ENCODE data around the gene DAZAP2.
"Not testable (repeated sequence)": the region's sequence is repeated elsewhere in the genome, so short reads cannot be mapped to it uniquely, and the experiment has no call there.

DAZAP2 gene

DNA sequence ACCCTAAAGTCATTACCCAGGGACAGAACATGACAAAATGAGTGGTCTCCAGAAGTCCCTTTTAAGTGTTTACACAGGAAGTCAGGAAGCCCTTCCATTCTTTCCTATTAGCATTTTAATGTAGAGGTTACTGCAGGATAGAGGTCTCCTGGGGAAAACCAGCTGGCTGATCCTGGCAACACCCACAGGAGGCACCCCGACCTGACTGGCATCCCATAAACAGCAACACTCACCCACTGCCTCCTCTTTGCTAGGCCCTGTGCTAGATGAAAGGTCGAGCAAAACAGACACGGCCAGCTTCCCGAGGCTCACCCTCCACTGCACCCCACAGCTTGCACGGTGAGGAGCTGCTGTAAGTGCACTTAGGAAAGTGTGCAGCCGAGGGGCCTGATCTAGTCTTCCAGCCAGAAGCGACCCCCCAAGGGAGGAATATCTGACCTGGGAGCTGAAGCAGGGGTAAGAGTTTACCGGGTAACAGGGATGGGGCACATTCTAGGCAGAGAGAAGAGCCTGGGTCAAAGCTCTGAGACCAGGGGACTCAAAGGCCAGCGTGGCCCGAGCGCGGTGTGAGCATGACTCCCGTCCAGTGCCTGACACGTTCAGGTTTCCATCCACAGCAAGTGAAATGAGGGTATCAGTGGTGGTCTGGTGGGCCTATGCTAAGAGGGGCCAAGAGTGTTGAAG lies 9.0 kb downstream of the DAZAP2 start:
- no peak for DNase-seq

DNA sequence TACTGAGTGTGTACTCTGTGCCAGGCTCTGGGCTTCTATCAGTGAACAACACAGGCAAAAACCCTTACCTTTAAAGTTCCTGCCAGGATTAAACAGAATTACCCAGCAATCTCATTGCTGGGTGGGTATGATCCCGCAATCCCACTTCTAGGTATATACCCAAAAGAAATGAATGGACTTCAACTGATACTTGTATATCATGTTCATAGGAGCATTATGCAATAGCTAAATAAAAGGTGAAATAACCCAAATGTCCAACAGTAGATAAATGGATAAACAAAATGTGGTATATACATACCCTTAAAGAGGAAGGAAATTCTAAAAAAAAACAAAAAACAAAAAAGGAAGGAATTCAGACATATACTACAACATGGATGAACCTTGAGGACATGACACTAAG lies 14.7 kb downstream of the DAZAP2 start:
- DNase-seq: no peak

DNA sequence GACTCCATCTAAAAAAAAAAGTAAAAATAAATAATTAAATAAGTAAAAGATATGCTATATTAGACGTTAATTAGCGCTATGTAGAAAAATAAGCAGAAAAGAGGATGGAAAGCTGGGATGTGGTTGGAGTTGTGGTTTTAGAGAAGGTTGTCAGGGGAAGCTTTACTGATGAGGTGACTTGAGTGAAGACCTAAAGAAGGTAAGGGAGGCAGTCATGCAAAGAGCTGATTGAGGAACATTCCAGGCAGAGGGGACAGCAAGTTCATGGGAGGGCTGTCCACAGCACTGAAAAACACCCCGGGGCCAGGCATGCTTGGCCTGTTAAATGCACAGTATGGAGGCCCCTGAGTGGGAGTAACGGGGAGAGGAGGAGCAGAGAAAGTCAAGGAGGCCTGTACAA lies 15.9 kb downstream of the DAZAP2 start:
- DNase-seq: no peak

DNA sequence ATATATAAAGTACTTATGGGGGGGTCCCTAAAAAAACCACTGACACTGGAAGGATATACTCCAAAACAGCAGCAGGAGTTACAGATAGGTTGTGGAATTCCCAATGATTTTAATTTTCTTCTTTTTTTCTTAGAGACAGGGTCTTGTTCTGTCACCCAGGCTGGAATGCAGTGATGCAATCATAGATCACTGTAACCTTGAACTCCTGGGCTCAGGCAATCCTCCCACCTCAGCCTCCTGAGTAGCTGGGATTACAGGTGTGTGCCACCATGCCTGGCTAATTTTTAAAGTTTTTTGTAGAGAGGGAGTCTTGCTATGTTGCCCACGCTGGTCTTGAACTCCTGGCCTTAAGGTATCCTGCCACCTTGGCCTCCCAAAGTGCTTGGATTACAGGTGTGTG lies 21.0 kb downstream of the DAZAP2 start:
- not testable (repeated sequence) for DNase-seq

DNA sequence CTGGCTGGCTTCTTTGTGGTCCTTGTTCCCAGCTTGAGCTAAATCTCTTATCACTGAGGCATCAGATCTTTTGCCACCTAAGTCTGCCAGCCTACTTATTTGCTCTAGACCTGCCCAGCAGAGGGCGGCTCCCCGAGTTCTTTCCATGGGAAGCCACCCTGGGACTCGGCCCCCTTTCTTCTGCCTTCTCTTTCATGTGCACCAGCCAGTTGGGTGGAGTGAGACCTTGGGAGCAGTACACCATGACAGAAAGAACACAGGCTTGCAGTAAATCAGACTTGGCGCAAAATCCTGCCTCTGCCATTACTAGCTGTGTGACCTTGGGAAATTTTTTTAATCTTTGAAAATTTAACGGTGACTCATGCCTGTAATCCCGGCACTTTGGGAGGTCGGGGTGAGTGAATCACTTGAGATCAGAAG lies 24.1 kb downstream of the DAZAP2 start:
- DNase-seq: no peak

DNA sequence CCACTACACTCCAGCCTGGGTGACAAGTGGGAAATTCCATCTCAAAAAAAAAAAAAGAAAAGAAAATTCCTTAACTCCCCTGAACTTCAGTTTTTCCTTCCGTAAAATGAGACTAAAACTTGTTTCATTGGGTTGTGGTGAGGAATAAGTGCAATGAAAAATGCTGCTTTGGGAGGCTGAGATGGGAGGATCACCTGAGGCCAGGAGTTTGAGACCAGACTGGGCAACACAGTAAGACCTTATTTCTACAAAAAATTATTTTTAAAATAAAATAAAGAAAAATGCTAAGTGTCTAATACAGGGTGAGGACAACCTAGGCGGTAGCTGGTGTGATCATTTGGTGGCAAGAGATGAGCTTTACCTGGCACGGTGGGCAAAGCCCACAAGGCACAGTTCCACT lies 24.7 kb downstream of the DAZAP2 start:
- DNase-seq: no peak

DNA sequence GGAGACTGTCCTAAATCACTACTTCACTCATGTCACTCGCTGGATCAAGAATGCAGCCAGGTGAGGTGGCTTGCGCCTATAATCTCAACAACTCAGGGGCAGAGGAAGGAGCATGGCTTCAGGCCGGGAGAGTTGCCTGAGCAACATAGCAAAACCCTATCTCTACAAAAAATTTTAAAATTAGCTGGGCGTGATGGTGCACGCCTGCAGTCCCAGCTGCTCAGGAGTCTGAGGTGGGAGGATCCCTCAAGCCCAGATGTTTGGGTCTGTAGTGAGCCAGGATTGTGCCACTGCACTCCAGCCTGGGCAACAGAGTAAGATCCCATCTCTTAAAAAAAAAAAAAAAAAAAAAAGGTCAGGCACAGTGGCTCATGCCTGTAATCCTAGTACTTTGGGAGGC lies 25.7 kb downstream of the DAZAP2 start:
- DNase-seq: no peak

DNA sequence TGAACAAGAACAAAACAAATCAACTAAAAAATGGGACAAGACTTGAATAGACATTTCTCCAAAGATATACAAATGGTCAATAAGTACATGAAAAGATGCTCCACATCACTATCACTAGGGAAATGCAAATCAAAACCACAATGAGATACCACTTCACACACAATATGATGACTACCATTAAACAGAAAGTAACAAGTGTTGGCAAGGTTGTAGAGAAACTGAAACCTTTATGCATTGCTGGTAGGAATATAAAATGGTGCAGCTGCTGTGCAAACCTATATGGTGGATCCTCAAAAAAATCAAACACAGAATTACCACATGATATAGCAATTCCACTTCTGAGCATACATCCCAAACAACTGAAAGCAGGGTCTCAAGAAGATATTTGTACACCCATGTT lies 26.4 kb downstream of the DAZAP2 start:
- DNase-seq: no peak

DNA sequence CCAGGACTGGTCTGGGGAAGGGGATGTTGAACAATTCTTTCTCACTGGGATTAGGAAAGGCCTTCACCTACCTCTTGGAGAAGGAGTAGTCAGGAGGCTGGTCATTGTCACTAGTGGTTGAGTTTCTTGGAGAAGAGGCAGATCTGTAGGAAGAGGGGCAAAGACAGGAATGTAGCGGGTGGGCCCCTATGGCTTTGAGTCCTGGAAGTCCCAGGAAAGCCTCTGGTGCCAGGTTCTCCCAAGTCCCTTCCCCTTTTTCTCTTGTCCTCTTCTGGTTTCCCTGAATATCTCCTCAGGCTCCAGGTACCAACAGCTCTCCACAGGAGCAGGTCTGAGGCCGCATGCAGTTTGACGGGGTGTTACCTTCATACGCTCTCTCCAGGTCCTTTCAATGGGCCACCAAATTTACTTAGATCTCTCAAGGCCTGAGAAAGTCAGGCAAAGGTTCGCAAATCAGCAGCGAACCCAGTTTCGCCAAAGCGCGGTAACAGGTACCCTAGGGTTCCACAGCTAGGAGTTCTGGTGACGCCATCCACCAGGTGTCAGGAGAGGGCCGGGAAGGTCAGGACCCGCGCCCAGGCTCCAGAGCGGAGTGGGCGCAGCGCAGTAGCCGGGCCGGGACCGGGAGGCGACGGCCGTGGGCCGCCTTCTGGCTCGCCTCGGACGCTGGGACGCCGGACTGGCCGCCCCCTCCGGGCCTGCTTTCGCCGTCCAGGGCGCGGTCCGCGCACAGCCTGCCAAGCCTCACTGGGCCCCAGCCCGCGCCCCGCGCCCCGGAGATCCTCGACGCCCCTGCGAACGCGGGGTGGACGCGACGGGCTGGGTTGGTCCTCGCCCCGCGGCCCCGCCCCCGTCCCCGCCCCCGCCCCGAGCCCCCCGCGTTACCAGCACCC lies 30.8 kb downstream of the DAZAP2 start:
- DNase-seq: no peak

DNA sequence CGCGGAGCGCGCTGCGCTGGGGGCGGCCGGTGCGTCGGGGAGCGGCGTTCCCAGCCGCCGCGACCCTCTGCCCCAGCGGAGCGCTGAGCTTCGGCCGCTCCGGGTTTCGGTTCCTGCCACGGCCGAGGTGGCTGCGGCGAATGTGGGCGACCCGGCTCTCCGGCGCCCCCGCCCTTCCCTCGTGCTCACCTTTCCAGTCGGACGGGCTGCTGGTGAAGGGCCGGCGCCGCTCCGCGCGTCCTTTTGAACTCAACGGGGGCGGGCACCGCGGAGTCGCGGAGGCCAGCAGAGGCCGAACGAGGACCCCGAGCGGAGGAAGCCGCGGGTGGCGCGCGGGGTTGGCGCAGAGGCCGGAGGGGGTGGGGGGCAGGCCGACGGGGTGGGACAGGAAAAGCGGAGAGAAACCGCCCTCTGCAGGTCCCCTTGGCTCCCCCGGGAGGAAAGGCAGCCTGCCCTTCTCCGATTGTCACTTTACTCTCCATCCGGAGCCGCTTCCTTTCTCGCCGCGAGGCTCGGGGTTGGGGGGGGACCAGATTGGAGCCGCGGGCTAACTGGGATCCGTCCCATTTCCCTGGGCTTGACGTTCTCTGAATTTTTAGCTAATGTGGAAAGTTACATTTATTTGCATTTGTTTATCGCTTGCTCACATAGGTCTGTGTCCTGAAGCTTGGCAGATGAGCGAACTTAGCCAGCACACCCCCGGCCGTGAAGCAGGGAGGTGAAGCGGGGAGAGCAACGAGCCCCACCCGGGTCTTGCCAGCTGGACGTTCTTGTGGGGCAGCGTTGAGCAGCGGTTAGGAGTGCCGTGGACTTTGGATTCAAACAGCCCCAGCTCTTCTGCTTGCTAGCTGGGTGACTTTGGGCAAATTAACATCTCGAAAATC lies 31.7 kb downstream of the DAZAP2 start, which contains the start of gene SMAGP:
SMAGP (minus strand) TSS at position 349 of the 884 bp plus-strand sequence. CDS start 1,137 bp downstream, outside the sequence.
- no peak for DNase-seq

DNA sequence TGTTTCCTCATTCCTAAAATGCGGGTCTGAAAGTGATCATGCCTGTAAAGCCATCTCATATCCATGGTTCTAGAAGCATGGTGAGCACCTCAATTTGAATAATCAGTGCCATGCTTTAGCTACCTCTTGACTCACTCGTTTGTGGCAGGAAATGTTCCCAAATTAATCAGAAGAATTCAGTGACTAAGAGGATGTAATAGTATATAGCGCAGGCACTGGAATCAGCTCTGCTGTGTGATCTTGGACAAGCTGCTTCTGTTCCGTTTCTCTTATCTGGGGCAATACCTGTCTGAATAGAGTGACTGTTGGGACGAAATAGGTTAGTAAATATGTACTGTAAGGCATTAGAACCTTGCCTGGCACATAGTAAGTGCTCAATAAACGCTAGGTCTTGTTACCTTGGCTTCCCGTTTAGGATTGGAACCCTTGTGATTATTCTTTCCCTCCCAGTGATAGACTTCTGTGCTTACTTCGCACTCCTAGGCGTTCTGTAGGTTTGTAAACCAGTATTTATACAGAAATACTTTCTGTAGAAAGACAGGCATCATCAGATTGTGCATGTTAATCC lies 32.4 kb downstream of the DAZAP2 start:
- DNase-seq: no peak

DNA sequence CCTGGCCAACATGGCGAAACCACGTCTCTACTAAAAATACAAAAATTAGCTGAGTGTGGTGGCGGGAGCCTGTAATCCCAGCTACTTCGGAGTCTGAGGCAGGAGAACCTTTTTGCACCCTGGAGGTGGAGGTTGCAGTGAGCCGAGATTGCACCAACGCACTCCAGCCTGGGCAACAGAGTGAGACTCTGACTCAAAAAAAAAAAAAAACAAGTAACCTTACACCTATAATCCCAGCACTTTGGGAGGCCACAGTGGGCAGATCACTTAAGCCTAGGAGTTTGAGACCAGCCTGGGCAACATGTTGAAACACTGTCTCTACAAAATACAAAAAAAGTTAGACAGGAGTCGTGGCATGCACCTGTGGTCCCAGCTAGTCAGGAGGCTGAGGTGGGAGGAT lies 34.2 kb downstream of the DAZAP2 start:
- DNase-seq: not testable (repeated sequence)

DNA sequence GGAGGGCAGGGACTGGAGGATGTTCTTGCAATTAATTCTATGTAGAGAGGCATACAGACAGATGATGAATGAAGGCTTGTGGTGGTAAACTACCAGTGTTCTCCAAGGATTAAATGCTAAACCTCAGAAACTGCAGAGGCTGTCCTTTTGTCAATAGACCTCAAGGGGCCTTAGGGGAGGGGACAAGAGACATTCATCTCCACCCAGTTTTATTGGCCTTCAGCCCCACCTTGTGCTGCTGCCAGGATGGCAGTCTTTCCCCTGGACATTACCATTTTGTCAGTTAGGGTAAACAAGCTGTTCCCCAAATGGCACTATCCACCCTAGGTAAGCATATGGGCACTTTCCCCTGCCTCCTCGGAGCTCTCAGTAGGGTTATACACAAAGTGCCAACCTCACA lies 36.5 kb downstream of the DAZAP2 start:
- DNase-seq: no peak

DNA sequence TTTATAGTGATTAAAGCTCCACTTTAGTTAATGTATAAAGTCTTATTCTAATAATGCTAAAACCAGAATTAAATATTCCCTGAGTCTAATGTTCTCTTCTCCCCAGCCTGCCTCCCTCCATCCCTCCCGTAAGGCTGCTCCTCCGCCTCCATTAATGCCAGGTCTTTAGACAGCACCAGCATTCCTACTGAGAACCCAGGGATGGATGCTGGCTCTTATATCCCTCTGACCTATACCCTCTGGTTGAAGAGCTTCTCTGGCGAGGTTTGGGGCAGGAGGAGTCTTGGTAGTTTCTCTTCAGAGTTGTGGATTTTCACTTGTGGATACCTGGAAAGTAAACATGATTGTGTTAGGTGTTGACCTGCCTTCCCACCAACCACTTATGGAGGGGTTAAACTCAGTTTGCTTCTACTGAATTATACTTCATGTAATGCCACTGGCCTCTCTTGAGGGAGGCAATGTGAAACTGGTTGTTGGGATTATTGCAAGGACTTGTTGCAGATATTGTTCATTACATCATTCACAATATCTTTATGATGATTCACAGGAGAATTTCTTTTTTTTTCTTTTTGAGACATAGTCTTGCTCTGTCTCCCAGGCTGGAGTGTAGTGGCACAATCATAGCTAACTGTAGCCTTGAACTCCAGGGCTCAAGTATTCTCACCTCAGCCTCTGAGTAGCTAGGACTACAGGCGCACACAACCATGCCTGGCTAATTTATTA lies 42.7 kb downstream of the DAZAP2 start:
- DNase-seq: no peak

DNA sequence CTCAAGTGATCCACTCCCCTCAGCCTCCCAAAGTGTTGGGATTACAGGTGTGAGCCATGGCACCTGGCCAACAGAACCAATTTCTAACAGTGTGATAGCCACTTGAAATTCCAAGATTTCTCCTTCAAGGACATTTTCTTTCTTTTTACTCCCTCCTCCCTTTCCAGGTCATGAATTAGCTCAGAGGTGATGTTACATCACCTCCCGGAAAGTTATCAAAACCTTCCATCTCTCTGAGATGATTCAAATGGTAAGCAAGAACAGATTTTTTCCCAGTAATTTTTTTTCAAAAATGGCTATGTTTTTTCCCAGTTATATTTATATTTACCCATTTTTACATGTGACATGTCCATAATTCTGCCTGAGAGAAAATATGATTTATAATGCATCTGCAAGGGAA lies 47.2 kb downstream of the DAZAP2 start:
- no peak for DNase-seq

DNA sequence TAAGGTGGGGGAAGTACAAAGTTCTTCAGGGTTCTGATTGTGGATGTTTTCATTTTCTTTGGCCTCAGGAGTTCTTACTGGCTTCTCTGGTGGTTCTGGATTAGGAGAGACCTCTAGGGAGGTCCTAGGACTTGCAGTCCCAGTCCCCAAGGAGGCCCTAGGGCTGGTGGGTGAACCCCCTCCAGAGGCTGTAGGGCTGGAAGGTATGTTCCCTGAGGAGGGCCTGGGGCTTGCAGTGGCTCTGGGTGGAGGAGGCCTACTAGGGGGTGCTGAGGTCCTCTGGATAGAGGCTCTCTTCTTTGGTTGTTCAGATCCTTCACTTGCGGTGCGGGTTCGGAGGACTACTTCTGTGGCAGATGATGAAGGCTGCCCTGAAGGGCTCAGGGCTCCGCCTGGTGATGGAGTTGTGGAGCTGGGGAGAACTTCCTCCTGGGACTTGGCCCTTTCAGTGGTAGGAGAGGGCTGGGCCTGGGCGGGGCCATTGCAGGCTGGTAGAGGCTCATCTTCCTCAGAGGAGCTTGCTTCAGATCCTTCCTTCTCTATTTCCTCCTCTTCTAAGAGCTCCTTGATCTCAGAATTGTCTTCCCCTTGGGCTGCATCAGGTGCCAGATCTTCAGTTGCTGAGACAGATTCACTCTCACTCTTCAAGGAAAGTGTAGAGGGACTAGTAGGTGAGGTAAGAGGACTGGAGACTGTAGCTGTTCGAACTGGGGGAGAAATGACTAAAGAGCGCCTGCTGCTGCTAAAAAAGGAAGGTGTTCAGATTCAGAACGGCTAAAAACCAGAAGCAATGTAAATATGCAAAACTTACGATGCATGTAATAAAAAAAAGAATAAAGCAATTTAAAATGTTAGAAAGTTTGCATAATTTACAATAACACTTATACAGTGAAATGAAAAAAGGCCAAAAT lies 53.2 kb downstream of the DAZAP2 start:
- not testable (repeated sequence) for DNase-seq
